Heart right ventricle (tissue), 16 donors: ENCODE data around the gene AFDN. TPM values are rescaled to one million over a fixed set of nuclear protein-coding genes. Genes with fewer than 3 reads are reported as not detected.

ENCODE experiments used
- ATAC-seq, 8 donors: fragments of 200-7000 bp; cut with Tn5 transposase; one replicate each; pipeline ENCODE4 v1.9.1; 2020; ENCODE audit warnings: mild to moderate bottlenecking in 8 of 8, moderate library complexity in 8 of 8, moderate number of reproducible peaks in 1 of 8
- DNase-seq, 2 donors: peaks; one replicate each; pipeline ENCODE4 v3.0.0-alpha.2; 2020
- H3K27ac ChIP-seq, 10 donors: fragments of 200-600 bp; sonication (generic) in 2 of 10; one replicate each; pipeline versions ENCODE4 v1.5.0 to v1.8.0; 2020 to 2022; ENCODE audit warnings: mild to moderate bottlenecking in 3 of 10
- H3K27me3 ChIP-seq, 7 donors: fragments of 200-600 bp; one replicate each; pipeline ENCODE4 v1.8.0; 2021 to 2022; ENCODE audit warnings: mild to moderate bottlenecking in 2 of 7
- H3K36me3 ChIP-seq, 9 donors: fragments of 200-600 bp; sonication (generic) in 1 of 9; one replicate each; pipeline versions ENCODE4 v1.5.0 to v1.8.0; 2020 to 2022; ENCODE audit warnings: mild to moderate bottlenecking in 2 of 9
- H3K4me1 ChIP-seq, 9 donors: fragments of 200-600 bp; sonication (generic) in 1 of 9; one replicate each; pipeline versions ENCODE4 v1.5.0 to v1.8.0; 2020 to 2022; ENCODE audit warnings: mild to moderate bottlenecking in 4 of 9
- H3K4me3 ChIP-seq, 10 donors: fragments of 200-600 bp; sonication (generic) in 2 of 10; one replicate each; pipeline versions ENCODE4 v1.5.0 to v1.8.0; 2020 to 2022; ENCODE audit warnings: mild to moderate bottlenecking in 7 of 10, moderate library complexity in 2 of 10
- H3K9me3 ChIP-seq, 11 donors: fragments of 200-600 bp in 10 of 11; sonication (generic) in 2 of 11; one replicate each; pipeline versions ENCODE4 v1.5.0 to v1.8.0; 2013 to 2022; ENCODE audit warnings: mild to moderate bottlenecking in 2 of 11, control low read depth in 1 of 11, moderate library complexity in 1 of 11
- CTCF ChIP-seq, 9 donors: fragments of 200-600 bp; sonication (generic) in 2 of 9; IDR thresholded peaks; one replicate each; pipeline versions ENCODE4 v1.5.0 to v1.8.0; 2021 to 2022; ENCODE audit warnings: antibody characterized with exemption in 9 of 9, mild to moderate bottlenecking in 5 of 9, moderate library complexity in 1 of 9
- WGBS, 2 donors: extraction: QIAGEN DNeasy Blood & Tissue Kit; methylation state at CpG; one replicate each; pipeline ENCODE4 v1.1.7; 2013; ENCODE audit warnings: inconsistent platforms in 1 of 2; 5-methylcytosine and 5-hydroxymethylcytosine counted together
- intact Hi-C, 10 donors: fragments of 100-400 bp; cut with DNase I; formaldehyde crosslinking; loops; one replicate each; pipeline versions ENCODE4 v1.11.1 to v1.14.2; 2022
- polyA plus RNA-seq, 2 donors: library from polyadenylated mRNA; stranded (reverse); fragments of 200-250 nt; gene quantifications; one replicate each; pipeline ENCODE4 v1.2.3, GENCODE V29; 2013
- total RNA-seq, 10 donors: library from RNA; stranded (reverse); fragmentation: NEBNext Ultra II Directional in 3 of 10; extraction: Animal tissue kit (Norgen Biotek cat#: 25700) in 3 of 10; gene quantifications; one replicate each; pipeline versions ENCODE4 v1.2.1 to v1.2.4, GENCODE V29; 2021 to 2023
- donor health status: Arrhythmogenic right ventricular cardiomyopathy.
- donor health status: ischemic (EF 13 %, LVEDD 7.1; RV severe dilation, severe dysfunction).
- donor health status: healthy with polysubstance abuse.
- donor health status: DM: no; HTN: yes; CAD: no.
- donor health status: DM: no; HTN: no; CAD: no.
- donor health status: ischemic (EF 25% LVEDD 6.9; RV normal size, moderate dysfunction).
- donor health status: ischemic (EF 25% LVEDD 5.7; RV mildly dilated, moderate dysfunction).
- donor health status: healthy.
- donor health status: DM: yes; HTN: yes; CAD: no.
- donor health status: Ischemic cardiomyopathy.
- donor health status: ischemic (EF 35%, LVEDD 5.7; RV mildly dilated, moderate dysfunction).
- donor health status: nonischemic (EF 11% LVEDD 7.7; RV severe dilation, severe dysfunction).
- donor health status: DM: yes; HTN: yes; CAD: no.
- donor health status: PGD.
- donor health status: ischemic (EF 29% LVEDD 5.4; RV normal size, mild dysfunction).
- donor health status: nonischemic (EF 23%, LVEDD 6.1; RV moderate dilation, normal function).

The AFDN gene
- total and polyA plus RNA-seq, 12 donors: 17.4 to 79.9 (median 58.0) TPM

- intact Hi-C loops: loop anchor here in 4 of 10 donors (10.0 kb wide), 4 partner anchors 142 to 442 kb away; no protein-coding TSS in a partner anchor
- Histone ChIP-seq H3K4me1 (peaks cover 0 to 11% (median 4%) of the 10 kb centered on the region in 9 donors), H3K36me3 (peaks cover 0 to 93% (median 32%) of the 10 kb centered on the region in 9 donors), H3K9me3 (no peaks in the 10 kb centered on the region), H3K27ac (no peak overlapping the region), H3K27me3 (no peaks in the 10 kb centered on the region), H3K4me3 (no peak overlapping the region)
- 89 to 90% methylated on average over 2 of the region's 2 CpGs for WGBS, 2 donors
- no peak for ATAC-seq
- no peak for DNase-seq
- TF ChIP-seq CTCF (IDR thresholded peaks at IDR 0.05): no peak
Measured at GRCh38 chr6:167912494-167912893, 85.8 kb downstream of the AFDN start.

GRCh38 chr6:167913699-167914098 is 87.0 kb downstream of the AFDN start:
- Histone ChIP-seq H3K27ac (no peak overlapping the region), H3K4me1 (peaks cover 0 to 3% (median 0%) of the 10 kb centered on the region in 9 donors), H3K36me3 (peaks cover 0 to 95% (median 38%) of the 10 kb centered on the region in 9 donors), H3K4me3 (no peak overlapping the region), H3K27me3 (no peaks in the 10 kb centered on the region), H3K9me3 (no peaks in the 10 kb centered on the region)
- WGBS, 2 donors: 91% methylated on average over 3 of the region's 3 CpGs
- no peak for TF ChIP-seq CTCF (IDR thresholded peaks at IDR 0.05)
- ATAC-seq: no peak
- intact Hi-C loops: loop anchor here in 4 of 10 donors (10.0 kb wide), 4 partner anchors 141 to 441 kb away; no protein-coding TSS in a partner anchor
- no peak for DNase-seq

- peaks cover 4 to 100% (median 50%) of the 10 kb centered on the region in 9 donors for H3K36me3 ChIP-seq
- H3K27ac ChIP-seq: no peak overlapping the region
- 95 to 97% methylated on average over 10 of the region's 10 CpGs for WGBS, 2 donors
- no peaks in the 10 kb centered on the region for H3K9me3 ChIP-seq
- no peak overlapping the region for H3K4me3 ChIP-seq
- intact Hi-C loops: loop anchor here in 4 of 10 donors (10.0 kb wide), 4 partner anchors 140 to 440 kb away; no protein-coding TSS in a partner anchor
- no peak for ATAC-seq
- DNase-seq: no peak
- TF ChIP-seq CTCF (IDR thresholded peaks at IDR 0.05): no peak
- peaks cover 0 to 3% (median 0%) of the 10 kb centered on the region in 9 donors for H3K4me1 ChIP-seq
- H3K27me3 ChIP-seq: no peaks in the 10 kb centered on the region
Measured at GRCh38 chr6:167915139-167915538, 88.4 kb downstream of the AFDN start.

- ATAC-seq (no peak), DNase-seq (no peak)
- TF ChIP-seq CTCF (IDR thresholded peaks at IDR 0.05): no peak
- Histone ChIP-seq H3K36me3 (peaks cover 4 to 99% (median 48%) of the 10 kb centered on the region in 9 donors), H3K4me1 (no peaks in the 10 kb centered on the region), H3K9me3 (no peaks in the 10 kb centered on the region), H3K4me3 (no peak overlapping the region), H3K27ac (no peak overlapping the region), H3K27me3 (no peaks in the 10 kb centered on the region)
- intact Hi-C loops: loop anchor here in 4 of 10 donors (10.0 kb wide), 4 partner anchors 137 to 437 kb away; no protein-coding TSS in a partner anchor
- 97% methylated on average over 2 of the region's 2 CpGs for WGBS, 2 donors
Measured at GRCh38 chr6:167917551-167918154, 90.9 kb downstream of the AFDN start.
